HUES6 (cell line): ENCODE results near the gene ARSB.
"Not testable (repeated sequence)": the region's sequence is repeated elsewhere in the genome, so short reads cannot be mapped to it uniquely, and the experiment has no call there.

Experiments
- H3K27ac ChIP-seq: 2 replicates; pipeline ENCODE4 v1.7.0; 2013; ENCODE audit warnings: low read depth, mild to moderate bottlenecking, low read length, inconsistent platforms
- H3K27me3 ChIP-seq: 2 replicates; pipeline ENCODE4 v1.6.1; 2013; ENCODE audit warnings: low read length; ENCODE audit not compliant: control insufficient read depth, insufficient read depth
- H3K36me3 ChIP-seq: 2 replicates; pipeline ENCODE4 v1.6.1; 2013; ENCODE audit warnings: low read length; ENCODE audit not compliant: control insufficient read depth, insufficient read depth
- H3K4me1 ChIP-seq: 2 replicates; pipeline ENCODE4 v1.6.1; 2013; ENCODE audit warnings: low read length; ENCODE audit not compliant: control insufficient read depth, insufficient read depth
- H3K4me3 ChIP-seq: 2 replicates; pipeline ENCODE4 v1.5.1; 2013; ENCODE audit warnings: low read depth, low read length
- H3K9ac ChIP-seq: one replicate; pipeline ENCODE4 v1.6.1; 2013; ENCODE audit warnings: mild to moderate bottlenecking, low read length
- H3K9me3 ChIP-seq: 2 replicates; pipeline ENCODE4 v1.6.1; 2013; ENCODE audit warnings: low read depth, low read length; ENCODE audit not compliant: control insufficient read depth, insufficient read depth

Gene ARSB

GRCh38 chr5:78746021-78746770 lies 238.9 kb downstream of the ARSB start:
- H3K9me3 ChIP-seq = no peaks in the 10 kb centered on the region
- no peaks in the 10 kb centered on the region for H3K36me3 ChIP-seq
- no peak overlapping the region for H3K9ac ChIP-seq
- H3K27ac ChIP-seq = no peak overlapping the region
- no peaks in the 10 kb centered on the region for H3K27me3 ChIP-seq
- no peak overlapping the region for H3K4me3 ChIP-seq
- H3K4me1 ChIP-seq = peaks cover 9% of the 10 kb centered on the region; the same call in 1 of the 2 replicates

GRCh38 chr5:78744951-78745534 lies 240.1 kb downstream of the ARSB start:
- Histone ChIP-seq H3K36me3 (no peaks in the 10 kb centered on the region), H3K9ac (no peak overlapping the region), H3K27me3 (no peaks in the 10 kb centered on the region), H3K4me1 (peaks cover 9% of the 10 kb centered on the region; the same call in 1 of the 2 replicates), H3K4me3 (no peak overlapping the region), H3K27ac (no peak overlapping the region), H3K9me3 (no peaks in the 10 kb centered on the region)

- H3K4me1 ChIP-seq = no peaks in the 10 kb centered on the region
- H3K4me3 ChIP-seq = no peak overlapping the region
- H3K9ac ChIP-seq = no peak overlapping the region
- no peaks in the 10 kb centered on the region for H3K27me3 ChIP-seq
- no peaks in the 10 kb centered on the region for H3K36me3 ChIP-seq
- no peaks in the 10 kb centered on the region for H3K9me3 ChIP-seq
- H3K27ac ChIP-seq = no peak overlapping the region
Measured at GRCh38 chr5:78741019-78741418, 244.1 kb downstream of the ARSB start.

GRCh38 chr5:78738693-78739300 lies 246.3 kb downstream of the ARSB start:
- H3K27ac ChIP-seq = no peak overlapping the region
- no peaks in the 10 kb centered on the region for H3K36me3 ChIP-seq
- peaks cover 3% of the 10 kb centered on the region; the same call in 1 of the 2 replicates for H3K9me3 ChIP-seq
- no peaks in the 10 kb centered on the region for H3K4me1 ChIP-seq
- no peaks in the 10 kb centered on the region for H3K27me3 ChIP-seq
- H3K4me3 ChIP-seq = no peak overlapping the region
- no peak overlapping the region for H3K9ac ChIP-seq

GRCh38 chr5:78738104-78738503 lies 247.0 kb downstream of the ARSB start:
- Histone ChIP-seq H3K9me3 (peaks cover 3% of the 10 kb centered on the region; the same call in 1 of the 2 replicates), H3K27ac (no peak overlapping the region), H3K4me1 (no peaks in the 10 kb centered on the region), H3K27me3 (no peaks in the 10 kb centered on the region), H3K9ac (no peak overlapping the region), H3K4me3 (no peak overlapping the region), H3K36me3 (no peaks in the 10 kb centered on the region)

GRCh38 chr5:78735834-78736463 lies 249.2 kb downstream of the ARSB start:
- H3K27ac ChIP-seq = no peak overlapping the region
- no peak overlapping the region for H3K9ac ChIP-seq
- no peaks in the 10 kb centered on the region for H3K36me3 ChIP-seq
- no peaks in the 10 kb centered on the region for H3K27me3 ChIP-seq
- no peak overlapping the region for H3K4me3 ChIP-seq
- H3K9me3 ChIP-seq = peaks cover 3% of the 10 kb centered on the region; the same call in 1 of the 2 replicates
- H3K4me1 ChIP-seq = peaks cover 8% of the 10 kb centered on the region; the same call in 1 of the 2 replicates

GRCh38 chr5:78734950-78735349 lies 250.2 kb downstream of the ARSB start:
- H3K36me3 ChIP-seq = no peaks in the 10 kb centered on the region
- no peak overlapping the region for H3K27ac ChIP-seq
- H3K27me3 ChIP-seq = no peaks in the 10 kb centered on the region
- H3K4me1 ChIP-seq = peaks cover 13% of the 10 kb centered on the region; the same call in 1 of the 2 replicates
- H3K9ac ChIP-seq = no peak overlapping the region
- H3K9me3 ChIP-seq = peaks cover 3% of the 10 kb centered on the region; the same call in 1 of the 2 replicates
- no peak overlapping the region for H3K4me3 ChIP-seq

- peaks cover 13% of the 10 kb centered on the region; the same call in 1 of the 2 replicates for H3K4me1 ChIP-seq
- H3K9me3 ChIP-seq = peaks cover 3% of the 10 kb centered on the region; the same call in 1 of the 2 replicates
- no peaks in the 10 kb centered on the region for H3K36me3 ChIP-seq
- H3K4me3 ChIP-seq = no peak overlapping the region
- H3K27me3 ChIP-seq = no peaks in the 10 kb centered on the region
- no peak overlapping the region for H3K9ac ChIP-seq
- H3K27ac ChIP-seq = no peak overlapping the region
Measured at GRCh38 chr5:78734094-78734845, 250.8 kb downstream of the ARSB start.

GRCh38 chr5:78732721-78733120 lies 252.4 kb downstream of the ARSB start:
- H3K36me3 ChIP-seq, H3K4me3 ChIP-seq, H3K9ac ChIP-seq, H3K9me3 ChIP-seq, H3K27me3 ChIP-seq, H3K27ac ChIP-seq: not testable (repeated sequence)
- peaks cover 13% of the 10 kb centered on the region for H3K4me1 ChIP-seq

GRCh38 chr5:78731884-78732283 lies 253.2 kb downstream of the ARSB start:
- H3K27me3 ChIP-seq = no peaks in the 10 kb centered on the region
- H3K27ac ChIP-seq = no peak overlapping the region
- peaks cover 3% of the 10 kb centered on the region; the same call in 1 of the 2 replicates for H3K9me3 ChIP-seq
- peaks cover 13% of the 10 kb centered on the region for H3K4me1 ChIP-seq
- H3K9ac ChIP-seq = no peak overlapping the region
- H3K4me3 ChIP-seq = no peak overlapping the region
- no peaks in the 10 kb centered on the region for H3K36me3 ChIP-seq
